22Rv1 (cell line): ENCODE data around the gene TMEM88.
"Not testable (repeated sequence)": the region's sequence is repeated elsewhere in the genome, so short reads cannot be mapped to it uniquely, and the experiment has no call there.

Source experiments
- H3K27ac ChIP-seq: fragments of 450-650 bp; 2 replicates; pipeline ENCODE4 v1.5.1; 2017
- ZFX ChIP-seq: fragments of 450-650 bp; IDR thresholded peaks from 2 replicates; pipeline ENCODE4 v1.6.1; 2017; ENCODE audit warnings: antibody characterized with exemption, borderline replicate concordance
- TF ChIP-seq, protein P1 (sequence below): fragments of 450-650 bp; IDR thresholded peaks from 2 replicates; pipeline ENCODE4 v1.5.1; 2017; ENCODE audit warnings: mild to moderate bottlenecking

TMEM88 gene

GRCh38 chr17:7854851-7855659, at the start of gene TMEM88:
TSS of gene TMEM88 (plus strand) at chr17:7855066. CDS start at chr17:7855075, 9 bp downstream.
- TF ChIP-seq ZFX, result no peak
- TF ChIP-seq, protein P1, sequence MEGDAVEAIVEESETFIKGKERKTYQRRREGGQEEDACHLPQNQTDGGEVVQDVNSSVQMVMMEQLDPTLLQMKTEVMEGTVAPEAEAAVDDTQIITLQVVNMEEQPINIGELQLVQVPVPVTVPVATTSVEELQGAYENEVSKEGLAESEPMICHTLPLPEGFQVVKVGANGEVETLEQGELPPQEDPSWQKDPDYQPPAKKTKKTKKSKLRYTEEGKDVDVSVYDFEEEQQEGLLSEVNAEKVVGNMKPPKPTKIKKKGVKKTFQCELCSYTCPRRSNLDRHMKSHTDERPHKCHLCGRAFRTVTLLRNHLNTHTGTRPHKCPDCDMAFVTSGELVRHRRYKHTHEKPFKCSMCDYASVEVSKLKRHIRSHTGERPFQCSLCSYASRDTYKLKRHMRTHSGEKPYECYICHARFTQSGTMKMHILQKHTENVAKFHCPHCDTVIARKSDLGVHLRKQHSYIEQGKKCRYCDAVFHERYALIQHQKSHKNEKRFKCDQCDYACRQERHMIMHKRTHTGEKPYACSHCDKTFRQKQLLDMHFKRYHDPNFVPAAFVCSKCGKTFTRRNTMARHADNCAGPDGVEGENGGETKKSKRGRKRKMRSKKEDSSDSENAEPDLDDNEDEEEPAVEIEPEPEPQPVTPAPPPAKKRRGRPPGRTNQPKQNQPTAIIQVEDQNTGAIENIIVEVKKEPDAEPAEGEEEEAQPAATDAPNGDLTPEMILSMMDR, result no peak
- H3K27ac ChIP-seq, result peak within 1 kb of the TSS; percentile 98

GRCh38 chr17:7806587-7806986, 48.3 kb upstream of the TMEM88 start:
- H3K27ac ChIP-seq, result no peak overlapping the region
- TF ChIP-seq, protein P1, result no peak
- TF ChIP-seq ZFX, result no peak

GRCh38 chr17:7807206-7807605, 47.7 kb upstream of the TMEM88 start:
- no peak for TF ChIP-seq ZFX
- TF ChIP-seq, protein P1, result no peak

GRCh38 chr17:7809086-7809790, 45.6 kb upstream of the TMEM88 start:
- TF ChIP-seq, protein P1, result no peak
- no peak for TF ChIP-seq ZFX
- no peak overlapping the region for H3K27ac ChIP-seq

More at GRCh38 chr17:7807206-7807605, 47.7 kb upstream of the TMEM88 start:
- no peak overlapping the region for H3K27ac ChIP-seq

- not testable (repeated sequence) for H3K27ac ChIP-seq
Observed at GRCh38 chr17:7809791-7810343, 45.0 kb upstream of the TMEM88 start.

GRCh38 chr17:7811251-7811650, 43.6 kb upstream of the TMEM88 start:
- no peak for TF ChIP-seq ZFX
- TF ChIP-seq, protein P1, result no peak
- no peak overlapping the region for H3K27ac ChIP-seq

- TF ChIP-seq, protein P1, result no peak
- TF ChIP-seq ZFX, result no peak
- H3K27ac ChIP-seq, result no peak overlapping the region
Observed at GRCh38 chr17:7814969-7815368, 39.9 kb upstream of the TMEM88 start.
